Neural progenitor cell (in vitro differentiated cells): ENCODE data around the gene XG. TPM values are rescaled to one million over a fixed set of nuclear protein-coding genes. Genes with fewer than 3 reads are reported as not detected.

ENCODE experiments used
- DNase-seq: peaks from one replicate; pipeline ENCODE4 v3.0.0-alpha.2; 2016; ENCODE audit warnings: low spot score
- H2AFZ ChIP-seq: fragments of 200-600 bp; sonication (generic); replicated peaks from 2 replicates; pipeline ENCODE4 v1.6.1; 2016; ENCODE audit warnings: antibody characterized with exemption
- H3F3A ChIP-seq: fragments of 200-600 bp; sonication (generic); 2 replicates; pipeline ENCODE4 v1.6.1; 2016; ENCODE audit warnings: antibody characterized with exemption, low read depth
- H3K27ac ChIP-seq: fragments of 200-600 bp; sonication (generic); 2 replicates; pipeline ENCODE4 v1.5.1; 2016; ENCODE audit warnings: mild to moderate bottlenecking
- H3K27me3 ChIP-seq: fragments of 200-600 bp; sonication (generic); 2 replicates; pipeline ENCODE4 v1.6.1; 2016; ENCODE audit warnings: mild to moderate bottlenecking, moderate library complexity
- H3K36me3 ChIP-seq: fragments of 200-600 bp; sonication (generic); 2 replicates; pipeline ENCODE4 v1.5.1; 2016
- H3K4me1 ChIP-seq: fragments of 200-600 bp; sonication (generic); 2 replicates; pipeline ENCODE4 v1.6.1; 2016; ENCODE audit warnings: mixed run types
- H3K4me2 ChIP-seq: fragments of 200-600 bp; sonication (generic); 2 replicates; pipeline ENCODE4 v1.6.1; 2016
- H3K4me3 ChIP-seq: fragments of 200-600 bp; sonication (generic); 2 replicates; pipeline ENCODE4 v1.5.1; 2016
- H3K79me2 ChIP-seq: fragments of 200-600 bp; sonication (generic); 2 replicates; pipeline ENCODE4 v1.6.1; 2016; ENCODE audit warnings: low read depth
- H3K9ac ChIP-seq: fragments of 200-600 bp; sonication (generic); 2 replicates; pipeline ENCODE4 v1.6.1; 2016
- H3K9me3 ChIP-seq: fragments of 200-600 bp; sonication (generic); 2 replicates; pipeline ENCODE4 v1.5.1; 2016; ENCODE audit warnings: low read depth
- H4K20me1 ChIP-seq: fragments of 200-600 bp; sonication (generic); 2 replicates; pipeline ENCODE4 v1.6.1; 2016; ENCODE audit warnings: low read depth
- H3K27ac Mint-ChIP-seq: 3 replicates; pipeline ENCODE4 v1.8.0; 2021; ENCODE audit warnings: mixed read lengths
- H3K27me3 Mint-ChIP-seq: 2 replicates; pipeline ENCODE4 v1.8.0; 2022; ENCODE audit warnings: low read depth, mild to moderate bottlenecking, inconsistent platforms, moderate library complexity, mixed read lengths; ENCODE audit not compliant: insufficient read depth
- H3K36me3 Mint-ChIP-seq: 3 replicates; pipeline ENCODE4 v1.8.0; 2021; ENCODE audit warnings: mixed read lengths
- H3K4me1 Mint-ChIP-seq: 3 replicates; pipeline ENCODE4 v1.8.0; 2021; ENCODE audit warnings: mixed read lengths
- H3K4me3 Mint-ChIP-seq: 3 replicates; pipeline ENCODE4 v1.8.0; 2021; ENCODE audit warnings: mild to moderate bottlenecking, moderate library complexity, mixed read lengths
- H3K9me3 Mint-ChIP-seq: 3 replicates; pipeline ENCODE4 v1.8.0; 2020; ENCODE audit warnings: mixed read lengths
- EZH2 ChIP-seq: fragments of 200-600 bp; sonication (generic); IDR thresholded peaks from 2 replicates; pipeline ENCODE4 v1.6.1; 2017; ENCODE audit warnings: antibody characterized with exemption, mild to moderate bottlenecking, moderate library complexity
- EZH2phosphoT487 ChIP-seq: fragments of 200-600 bp; sonication (generic); IDR thresholded peaks from 2 replicates; pipeline ENCODE4 v1.6.1; 2017; ENCODE audit warnings: antibody characterized with exemption
- total RNA-seq: library from RNA; depleted of rRNA; stranded (reverse); fragments of >200 nt; gene quantifications from 2 replicates; pipeline ENCODE4 v1.2.3, GENCODE V29; 2015; ENCODE audit warnings: low replicate concordance
- TF ChIP-seq, protein P1 (sequence below): fragments of 200-600 bp; sonication (generic); IDR thresholded peaks from 2 replicates; pipeline ENCODE4 v1.5.1; 2017; ENCODE audit warnings: antibody characterized with exemption, mild to moderate bottlenecking

XG gene
- total RNA-seq, 1 donor from 2014 or later = not detected

DNA sequence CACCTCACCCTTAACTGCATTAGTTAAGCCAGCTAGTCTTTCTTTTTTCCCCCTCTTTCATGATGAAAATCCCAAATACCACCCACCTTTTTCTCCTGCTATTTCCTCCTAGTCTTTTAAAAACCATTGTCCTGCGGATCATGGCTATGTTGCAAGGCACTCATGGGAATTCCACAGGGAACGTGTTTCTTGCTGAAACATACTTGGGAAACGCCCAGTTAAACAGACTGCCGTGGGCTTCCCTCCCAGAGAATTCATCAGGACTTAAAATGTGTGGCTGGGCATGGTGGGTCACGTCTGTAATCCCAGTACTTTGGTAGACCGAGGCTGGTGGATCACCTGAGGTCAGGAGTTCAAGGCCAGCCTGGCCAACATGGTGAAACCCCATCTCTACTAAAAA lies 32.2 kb downstream of the XG start:
- H3K4me1 ChIP-seq = peaks cover 26% of the 10 kb centered on the region
- Mint-ChIP-seq H3K36me3 (no peaks in the 10 kb centered on the region), H3K4me1 (peaks cover 30% of the 10 kb centered on the region), H3K27me3 (peaks cover 8% of the 10 kb centered on the region), H3K4me3 (no peak overlapping the region), H3K9me3 (no peaks in the 10 kb centered on the region), H3K27ac (no peak overlapping the region)
- H3F3A ChIP-seq = peaks cover 22% of the 10 kb centered on the region
- H2AFZ ChIP-seq = no peak overlapping the region
- H3K4me2 ChIP-seq = no peak overlapping the region
- no peaks in the 10 kb centered on the region for H3K79me2 ChIP-seq
- no peak for DNase-seq
- no peak overlapping the region for H3K9ac ChIP-seq
- no peaks in the 10 kb centered on the region for H3K9me3 ChIP-seq
- TF ChIP-seq EZH2 = no peak
- TF ChIP-seq, protein P1, sequence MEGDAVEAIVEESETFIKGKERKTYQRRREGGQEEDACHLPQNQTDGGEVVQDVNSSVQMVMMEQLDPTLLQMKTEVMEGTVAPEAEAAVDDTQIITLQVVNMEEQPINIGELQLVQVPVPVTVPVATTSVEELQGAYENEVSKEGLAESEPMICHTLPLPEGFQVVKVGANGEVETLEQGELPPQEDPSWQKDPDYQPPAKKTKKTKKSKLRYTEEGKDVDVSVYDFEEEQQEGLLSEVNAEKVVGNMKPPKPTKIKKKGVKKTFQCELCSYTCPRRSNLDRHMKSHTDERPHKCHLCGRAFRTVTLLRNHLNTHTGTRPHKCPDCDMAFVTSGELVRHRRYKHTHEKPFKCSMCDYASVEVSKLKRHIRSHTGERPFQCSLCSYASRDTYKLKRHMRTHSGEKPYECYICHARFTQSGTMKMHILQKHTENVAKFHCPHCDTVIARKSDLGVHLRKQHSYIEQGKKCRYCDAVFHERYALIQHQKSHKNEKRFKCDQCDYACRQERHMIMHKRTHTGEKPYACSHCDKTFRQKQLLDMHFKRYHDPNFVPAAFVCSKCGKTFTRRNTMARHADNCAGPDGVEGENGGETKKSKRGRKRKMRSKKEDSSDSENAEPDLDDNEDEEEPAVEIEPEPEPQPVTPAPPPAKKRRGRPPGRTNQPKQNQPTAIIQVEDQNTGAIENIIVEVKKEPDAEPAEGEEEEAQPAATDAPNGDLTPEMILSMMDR = no peak
- TF ChIP-seq EZH2phosphoT487 = no peak
- no peak overlapping the region for H3K27ac ChIP-seq
- H3K36me3 ChIP-seq = no peaks in the 10 kb centered on the region
- no peaks in the 10 kb centered on the region for H3K27me3 ChIP-seq
- H3K4me3 ChIP-seq = no peak overlapping the region
- H4K20me1 ChIP-seq = no peaks in the 10 kb centered on the region

DNA sequence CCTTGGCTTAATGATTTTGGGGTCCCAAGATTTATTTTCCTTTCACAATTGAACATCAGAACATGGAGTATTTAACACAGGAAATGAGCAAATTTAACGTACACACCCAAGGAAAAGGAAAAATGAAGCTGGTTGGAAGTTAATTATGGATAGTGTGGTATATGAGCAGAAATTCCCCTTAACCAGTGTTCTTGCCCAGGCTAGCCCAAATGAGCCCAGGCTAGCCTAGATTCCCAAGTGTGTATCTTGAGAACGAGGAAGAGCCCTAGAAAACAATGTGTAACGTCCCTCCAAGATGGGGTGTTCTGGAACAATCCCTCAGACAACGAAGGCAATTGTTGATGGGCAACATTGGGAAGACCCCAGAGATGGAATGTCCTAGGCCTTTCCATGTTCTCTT lies 33.7 kb downstream of the XG start:
- Mint-ChIP-seq H3K4me1 (peaks cover 26% of the 10 kb centered on the region), H3K36me3 (no peaks in the 10 kb centered on the region)

DNA sequence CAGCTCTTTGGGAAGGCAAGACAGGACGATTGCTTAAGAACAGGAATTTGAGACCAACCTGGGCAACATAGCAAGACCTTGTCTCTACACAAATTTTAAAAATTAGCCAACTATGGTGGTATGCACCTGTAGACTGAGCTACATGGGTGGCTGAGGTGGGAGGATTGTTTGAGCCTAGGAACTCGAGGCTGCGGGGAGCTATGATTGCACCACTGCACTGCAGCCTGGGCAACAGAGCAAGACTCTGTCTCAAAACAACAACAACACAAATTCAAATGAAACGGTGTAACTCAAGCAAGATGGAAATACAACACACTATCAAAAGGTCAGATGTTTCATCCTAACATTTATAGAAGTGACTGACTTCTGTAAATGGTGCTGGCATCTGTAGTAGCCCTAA lies 37.1 kb downstream of the XG start:
- Histone ChIP-seq H3K9ac (no peak overlapping the region), H2AFZ (no peak overlapping the region), H3K27ac (no peak overlapping the region), H3K79me2 (no peaks in the 10 kb centered on the region), H4K20me1 (no peaks in the 10 kb centered on the region), H3K36me3 (no peaks in the 10 kb centered on the region), H3K27me3 (no peaks in the 10 kb centered on the region), H3F3A (peaks cover 4% of the 10 kb centered on the region), H3K4me3 (no peak overlapping the region), H3K4me1 (peaks cover 5% of the 10 kb centered on the region), H3K9me3 (no peaks in the 10 kb centered on the region), H3K4me2 (no peak overlapping the region)
- TF ChIP-seq, protein P1 = no peak
- Mint-ChIP-seq H3K36me3 (no peaks in the 10 kb centered on the region), H3K27me3 (peaks cover 5% of the 10 kb centered on the region), H3K4me1 (peaks cover 5% of the 10 kb centered on the region), H3K4me3 (no peak overlapping the region), H3K27ac (no peak overlapping the region), H3K9me3 (no peaks in the 10 kb centered on the region)
- DNase-seq = no peak

More for the DNA sequence above, 33.7 kb downstream of the XG start:
- no peaks in the 10 kb centered on the region for H4K20me1 ChIP-seq
- H3K79me2 ChIP-seq = no peaks in the 10 kb centered on the region
- no peaks in the 10 kb centered on the region for H3K9me3 ChIP-seq
- H3K9ac ChIP-seq = no peak overlapping the region
- no peaks in the 10 kb centered on the region for H3K27me3 ChIP-seq
- Mint-ChIP-seq H3K9me3 (no peaks in the 10 kb centered on the region), H3K27me3 (peaks cover 8% of the 10 kb centered on the region), H3K27ac (peak overlapping the region; percentile 33), H3K4me3 (no peak overlapping the region)
- DNase-seq = no peak
- H2AFZ ChIP-seq = no peak overlapping the region
- TF ChIP-seq, protein P1 = no peak
- TF ChIP-seq EZH2 (no peak), EZH2phosphoT487 (no peak)
- H3K4me3 ChIP-seq = no peak overlapping the region
- H3K27ac ChIP-seq = no peak overlapping the region
- peaks cover 23% of the 10 kb centered on the region for H3K4me1 ChIP-seq
- H3F3A ChIP-seq = peaks cover 11% of the 10 kb centered on the region
- H3K4me2 ChIP-seq = no peak overlapping the region
- H3K36me3 ChIP-seq = no peaks in the 10 kb centered on the region

DNA sequence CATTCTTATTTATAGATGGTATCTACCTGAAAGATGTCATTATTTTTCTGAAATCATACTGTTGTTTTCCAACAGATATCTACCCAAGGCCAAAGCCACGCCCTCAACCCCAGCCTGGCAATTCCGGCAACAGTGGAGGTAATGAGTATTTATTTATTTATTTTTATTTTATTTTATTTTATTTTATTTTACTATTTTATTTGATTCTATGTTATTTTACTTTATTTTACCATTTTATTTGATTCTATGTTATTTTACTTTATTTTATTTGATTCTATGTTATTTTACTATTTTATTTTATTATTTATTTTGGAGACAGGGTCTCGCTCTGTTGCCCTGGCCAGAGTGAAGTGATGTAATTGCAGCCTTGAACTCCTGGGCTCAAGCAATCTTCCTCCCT lies 37.7 kb downstream of the XG start:
- Histone ChIP-seq H3K79me2 (no peaks in the 10 kb centered on the region), H3F3A (peaks cover 4% of the 10 kb centered on the region), H3K36me3 (no peaks in the 10 kb centered on the region), H3K4me1 (peaks cover 5% of the 10 kb centered on the region), H3K9me3 (no peaks in the 10 kb centered on the region), H3K9ac (no peak overlapping the region), H4K20me1 (no peaks in the 10 kb centered on the region), H3K27ac (no peak overlapping the region), H3K4me2 (no peak overlapping the region), H2AFZ (no peak overlapping the region), H3K4me3 (no peak overlapping the region), H3K27me3 (no peaks in the 10 kb centered on the region)
- TF ChIP-seq EZH2 (no peak), EZH2phosphoT487 (no peak)
- TF ChIP-seq, protein P1 = no peak
- Mint-ChIP-seq H3K36me3 (no peaks in the 10 kb centered on the region), H3K4me1 (peaks cover 5% of the 10 kb centered on the region), H3K9me3 (no peaks in the 10 kb centered on the region), H3K27ac (no peak overlapping the region), H3K4me3 (no peak overlapping the region), H3K27me3 (peaks cover 5% of the 10 kb centered on the region)
- no peak for DNase-seq
